ENCODE measurements around the gene EPB41.

DNA sequence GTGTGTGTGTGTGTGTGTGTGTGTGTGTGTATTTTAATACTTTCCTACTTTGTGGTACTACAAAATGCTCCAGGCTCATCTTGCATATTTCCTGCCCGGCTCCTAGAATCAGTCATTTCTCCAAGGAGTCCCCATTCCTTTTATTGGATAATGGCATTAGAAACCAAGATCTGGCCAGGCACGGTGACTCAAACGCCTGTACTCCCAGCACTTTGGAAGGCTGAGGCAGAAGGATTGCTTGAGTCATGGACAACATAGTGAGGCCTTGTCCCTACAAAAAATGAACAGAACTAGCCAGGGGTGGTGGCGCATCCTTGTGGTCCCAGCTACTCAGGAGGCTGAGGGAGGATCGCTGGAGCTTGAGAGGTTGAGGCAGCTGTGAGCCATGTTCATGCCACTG, 20.3 kb downstream of the EPB41 start:
- TF ChIP-seq, protein P1, sequence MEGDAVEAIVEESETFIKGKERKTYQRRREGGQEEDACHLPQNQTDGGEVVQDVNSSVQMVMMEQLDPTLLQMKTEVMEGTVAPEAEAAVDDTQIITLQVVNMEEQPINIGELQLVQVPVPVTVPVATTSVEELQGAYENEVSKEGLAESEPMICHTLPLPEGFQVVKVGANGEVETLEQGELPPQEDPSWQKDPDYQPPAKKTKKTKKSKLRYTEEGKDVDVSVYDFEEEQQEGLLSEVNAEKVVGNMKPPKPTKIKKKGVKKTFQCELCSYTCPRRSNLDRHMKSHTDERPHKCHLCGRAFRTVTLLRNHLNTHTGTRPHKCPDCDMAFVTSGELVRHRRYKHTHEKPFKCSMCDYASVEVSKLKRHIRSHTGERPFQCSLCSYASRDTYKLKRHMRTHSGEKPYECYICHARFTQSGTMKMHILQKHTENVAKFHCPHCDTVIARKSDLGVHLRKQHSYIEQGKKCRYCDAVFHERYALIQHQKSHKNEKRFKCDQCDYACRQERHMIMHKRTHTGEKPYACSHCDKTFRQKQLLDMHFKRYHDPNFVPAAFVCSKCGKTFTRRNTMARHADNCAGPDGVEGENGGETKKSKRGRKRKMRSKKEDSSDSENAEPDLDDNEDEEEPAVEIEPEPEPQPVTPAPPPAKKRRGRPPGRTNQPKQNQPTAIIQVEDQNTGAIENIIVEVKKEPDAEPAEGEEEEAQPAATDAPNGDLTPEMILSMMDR (IDR thresholded peaks at IDR 0.05), result no peak
- TF ChIP-seq POLR2AphosphoS5 (IDR thresholded peaks at IDR 0.05; ENCODE audit: low read depth, low read length) (no peak), TCF7L2 (IDR thresholded peaks at IDR 0.05; ENCODE audit: low read depth, low read length) (no peak), SIN3A (IDR thresholded peaks at IDR 0.05; ENCODE audit: borderline replicate concordance, insufficient read depth, low read depth, low read length) (no peak)
